Measurements from ENCODE around the gene RAB6B.

The RAB6B gene

GRCh38 chr3:133896002-133896761 lies 500 bp upstream of the RAB6B start:
- no peaks in the 10 kb centered on the region for H3K9me3 ChIP-seq (ENCODE audit: severe bottlenecking)
- H3K4me1 ChIP-seq (ENCODE audit: insufficient read depth, poor library complexity, severe bottlenecking): no peaks in the 10 kb centered on the region
- peak; percentile 39 for ATAC-seq (ENCODE audit: low read depth)
- DNase-seq (ENCODE audit: low spot score): no peak
- H3K27ac ChIP-seq (ENCODE audit: poor library complexity, severe bottlenecking): no peak overlapping the region
- H3K4me3 ChIP-seq (ENCODE audit: severe bottlenecking): peak overlapping the region; percentile 49
- TF ChIP-seq, protein P1, sequence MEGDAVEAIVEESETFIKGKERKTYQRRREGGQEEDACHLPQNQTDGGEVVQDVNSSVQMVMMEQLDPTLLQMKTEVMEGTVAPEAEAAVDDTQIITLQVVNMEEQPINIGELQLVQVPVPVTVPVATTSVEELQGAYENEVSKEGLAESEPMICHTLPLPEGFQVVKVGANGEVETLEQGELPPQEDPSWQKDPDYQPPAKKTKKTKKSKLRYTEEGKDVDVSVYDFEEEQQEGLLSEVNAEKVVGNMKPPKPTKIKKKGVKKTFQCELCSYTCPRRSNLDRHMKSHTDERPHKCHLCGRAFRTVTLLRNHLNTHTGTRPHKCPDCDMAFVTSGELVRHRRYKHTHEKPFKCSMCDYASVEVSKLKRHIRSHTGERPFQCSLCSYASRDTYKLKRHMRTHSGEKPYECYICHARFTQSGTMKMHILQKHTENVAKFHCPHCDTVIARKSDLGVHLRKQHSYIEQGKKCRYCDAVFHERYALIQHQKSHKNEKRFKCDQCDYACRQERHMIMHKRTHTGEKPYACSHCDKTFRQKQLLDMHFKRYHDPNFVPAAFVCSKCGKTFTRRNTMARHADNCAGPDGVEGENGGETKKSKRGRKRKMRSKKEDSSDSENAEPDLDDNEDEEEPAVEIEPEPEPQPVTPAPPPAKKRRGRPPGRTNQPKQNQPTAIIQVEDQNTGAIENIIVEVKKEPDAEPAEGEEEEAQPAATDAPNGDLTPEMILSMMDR (IDR thresholded peaks at IDR 0.05; ENCODE audit: poor library complexity, severe bottlenecking): no peak
- H3K27me3 ChIP-seq (ENCODE audit: insufficient read depth, poor library complexity, severe bottlenecking): peaks cover 24% of the 10 kb centered on the region
- H3K36me3 ChIP-seq (ENCODE audit: low read depth): no peaks in the 10 kb centered on the region

DNA sequence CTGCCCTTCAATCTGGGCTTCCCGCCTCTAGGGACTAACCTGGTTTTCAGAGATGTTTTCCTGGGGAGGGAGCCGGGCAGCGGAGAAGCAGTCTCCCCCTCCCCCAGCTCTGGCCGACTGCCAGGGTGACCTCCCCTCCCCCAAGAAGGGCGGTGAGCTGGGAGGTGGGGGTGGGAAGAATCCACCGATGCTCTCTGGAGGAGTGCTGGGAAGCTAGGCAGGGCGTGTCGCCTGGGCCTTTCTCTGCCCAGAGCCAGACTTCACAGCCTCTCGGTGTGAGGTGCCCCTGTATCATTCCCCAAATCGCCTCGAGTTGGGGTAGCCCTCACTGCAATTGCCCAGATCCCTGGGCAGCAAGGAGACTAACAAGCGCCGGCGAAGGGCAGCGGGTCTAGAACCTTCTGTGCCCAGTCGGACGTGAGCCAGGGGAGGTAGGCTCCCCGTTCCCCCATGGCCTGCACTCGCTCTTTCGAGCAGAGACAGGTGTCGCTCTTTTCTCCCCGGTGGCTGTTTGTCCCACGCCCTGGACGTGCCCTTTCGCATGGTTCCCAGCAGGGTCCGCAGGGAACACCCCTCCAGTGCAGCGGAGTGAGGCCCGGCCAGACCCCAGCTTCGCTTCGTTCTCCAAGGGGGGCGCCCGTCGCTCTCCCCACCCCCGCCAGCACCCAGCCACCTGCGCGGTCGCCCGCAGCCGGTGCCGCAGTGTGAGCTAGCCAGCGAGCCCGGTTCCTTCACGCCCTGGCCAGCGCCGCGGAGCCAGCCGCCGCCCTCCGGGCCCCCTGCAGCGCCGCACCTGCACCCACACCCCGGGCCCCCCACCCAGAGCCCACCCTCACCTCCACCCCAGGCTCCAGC lies 1.1 kb downstream of the RAB6B start:
- Histone ChIP-seq H3K36me3 (ENCODE audit: low read depth) (no peaks in the 10 kb centered on the region), H3K4me1 (ENCODE audit: insufficient read depth, poor library complexity, severe bottlenecking) (no peaks in the 10 kb centered on the region), H3K27ac (ENCODE audit: poor library complexity, severe bottlenecking) (no peak overlapping the region), H3K4me3 (ENCODE audit: severe bottlenecking) (peak overlapping the region; percentile 49), H3K9me3 (ENCODE audit: severe bottlenecking) (no peaks in the 10 kb centered on the region), H3K27me3 (ENCODE audit: insufficient read depth, poor library complexity, severe bottlenecking) (peaks cover 24% of the 10 kb centered on the region)
- ATAC-seq (ENCODE audit: low read depth): peak; percentile 28; the same call in 1 of the 3 replicates
- no peak for DNase-seq (ENCODE audit: low spot score)
- TF ChIP-seq, protein P1 (IDR thresholded peaks at IDR 0.05; ENCODE audit: poor library complexity, severe bottlenecking): no peak

- DNase-seq (ENCODE audit: low spot score) (no peak), ATAC-seq (ENCODE audit: low read depth) (no peak)
- Histone ChIP-seq H3K4me1 (ENCODE audit: insufficient read depth, poor library complexity, severe bottlenecking) (no peaks in the 10 kb centered on the region), H3K36me3 (ENCODE audit: low read depth) (no peaks in the 10 kb centered on the region), H3K27ac (ENCODE audit: poor library complexity, severe bottlenecking) (no peak overlapping the region), H3K27me3 (ENCODE audit: insufficient read depth, poor library complexity, severe bottlenecking) (peaks cover 24% of the 10 kb centered on the region), H3K4me3 (ENCODE audit: severe bottlenecking) (no peak overlapping the region), H3K9me3 (ENCODE audit: severe bottlenecking) (no peaks in the 10 kb centered on the region)
- TF ChIP-seq, protein P1 (IDR thresholded peaks at IDR 0.05; ENCODE audit: poor library complexity, severe bottlenecking): no peak
Observed at GRCh38 chr3:133893683-133894352, 1.9 kb downstream of the RAB6B start.

- no peaks in the 10 kb centered on the region for H3K9me3 ChIP-seq (ENCODE audit: severe bottlenecking)
- no peaks in the 10 kb centered on the region for H3K4me1 ChIP-seq (ENCODE audit: insufficient read depth, poor library complexity, severe bottlenecking)
- no peak overlapping the region for H3K27ac ChIP-seq (ENCODE audit: poor library complexity, severe bottlenecking)
- no peak for DNase-seq (ENCODE audit: low spot score)
- TF ChIP-seq, protein P1 (IDR thresholded peaks at IDR 0.05; ENCODE audit: poor library complexity, severe bottlenecking): no peak
- peaks cover 24% of the 10 kb centered on the region for H3K27me3 ChIP-seq (ENCODE audit: insufficient read depth, poor library complexity, severe bottlenecking)
- no peaks in the 10 kb centered on the region for H3K36me3 ChIP-seq (ENCODE audit: low read depth)
- no peak overlapping the region for H3K4me3 ChIP-seq (ENCODE audit: severe bottlenecking)
- no peak for ATAC-seq (ENCODE audit: low read depth)
Observed at GRCh38 chr3:133892541-133893231, 3.0 kb downstream of the RAB6B start.
